Lung (tissue), 12 donors: ENCODE data around the gene FER. TPM values are rescaled to one million over a fixed set of nuclear protein-coding genes. Genes with fewer than 3 reads are reported as not detected.

Experiments
- ATAC-seq: fragments of 200-7000 bp; cut with Tn5 transposase; one replicate; pipeline ENCODE4 v1.9.1; 2020; ENCODE audit warnings: moderate number of reproducible peaks; ENCODE audit not compliant: insufficient read depth, low FRiP score
- DNase-seq, 3 donors: peaks; one replicate each; pipeline ENCODE4 v3.0.0-alpha.2; 2013 to 2017
- H3K27ac ChIP-seq, 2 donors: one replicate each; pipeline ENCODE4 v1.5.1; 2013; ENCODE audit warnings: mild to moderate bottlenecking in 2 of 2, moderate library complexity in 2 of 2, control low read depth in 1 of 2, inconsistent platforms in 1 of 2, low read depth in 1 of 2, low read length in 1 of 2
- H3K27me3 ChIP-seq, 3 donors: one replicate each; pipeline ENCODE4 v1.5.1; 2013; ENCODE audit warnings: low read length in 2 of 3; ENCODE audit not compliant: control insufficient read depth in 3 of 3, insufficient read depth in 3 of 3
- H3K36me3 ChIP-seq, 4 donors: one replicate each; pipeline ENCODE4 v1.5.1; 2013; ENCODE audit warnings: low read length in 4 of 4, mild to moderate bottlenecking in 1 of 4, moderate library complexity in 1 of 4; ENCODE audit not compliant: control insufficient read depth in 4 of 4, insufficient read depth in 4 of 4
- H3K4me1 ChIP-seq, 5 donors: one replicate each; pipeline ENCODE4 v1.5.1; 2013; ENCODE audit warnings: low read length in 5 of 5, mild to moderate bottlenecking in 2 of 5, moderate library complexity in 1 of 5; ENCODE audit not compliant: control insufficient read depth in 5 of 5, insufficient read depth in 5 of 5
- H3K4me3 ChIP-seq: one replicate; pipeline ENCODE4 v1.5.1; 2013; ENCODE audit warnings: mild to moderate bottlenecking, control low read depth, moderate library complexity
- H3K9ac ChIP-seq, 2 donors: one replicate each; pipeline ENCODE4 v1.5.1; 2013; ENCODE audit warnings: low read length in 2 of 2, control low read depth in 1 of 2; ENCODE audit not compliant: insufficient read depth in 1 of 2
- H3K9me3 ChIP-seq, 4 donors: one replicate each; pipeline ENCODE4 v1.5.1; 2013; ENCODE audit warnings: low read length in 3 of 4, mild to moderate bottlenecking in 1 of 4, moderate library complexity in 1 of 4; ENCODE audit not compliant: control insufficient read depth in 4 of 4, insufficient read depth in 3 of 4
- CTCF ChIP-seq: IDR thresholded peaks from 2 replicates; pipeline ENCODE4 v1.5.1; 2012; ENCODE audit warnings: mild to moderate bottlenecking; ENCODE audit errors: control extremely low read depth, extremely low read depth
- WGBS, 2 donors: extraction: QIAGEN DNeasy Blood & Tissue Kit; methylation state at CpG; one replicate each; pipeline ENCODE4 v1.1.7; 2013; 5-methylcytosine and 5-hydroxymethylcytosine counted together
- polyA plus RNA-seq, 2 donors: library from polyadenylated mRNA; stranded (reverse); fragments of 200-250 nt; gene quantifications; one replicate each; pipeline ENCODE4 v1.2.1, GENCODE V29; 2013
- total RNA-seq, 2 donors: library from RNA; depleted of rRNA in 1 of 2; stranded (reverse); fragments of >200 nt in 1 of 2; gene quantifications; one replicate each; pipeline ENCODE4 v1.2.1, GENCODE V29; 2014 to 2021
- donor health status: control.
- donor health status: control.
- donor health status: Bipolar disorder and iron deficiency.
- donor health status: healthy.
- donor health status: DM: yes; HTN: yes; CAD: no.

Gene FER
- total and polyA plus RNA-seq, 4 donors = 2.6 to 88.6 (median 12.2) TPM

- TF ChIP-seq CTCF = no peak
- 85 to 86% methylated on average over 2 of the region's 2 CpGs for WGBS, 2 donors
- ATAC-seq (no peak), DNase-seq (peak; percentile 46 to 93 (median 90))
- peaks cover 0 to 33% (median 3%) of the 10 kb centered on the region in 5 donors for H3K4me1 ChIP-seq
- no peak overlapping the region for H3K27ac ChIP-seq
- H3K4me3 ChIP-seq = no peak overlapping the region
- H3K9ac ChIP-seq = no peak overlapping the region
- no peaks in the 10 kb centered on the region for H3K36me3 ChIP-seq
- H3K27me3 ChIP-seq = no peaks in the 10 kb centered on the region
- H3K9me3 ChIP-seq = no peaks in the 10 kb centered on the region
Observed at GRCh38 chr5:108941746-108942145, 194.0 kb downstream of the FER start.

GRCh38 chr5:108942701-108943100 lies 195.0 kb downstream of the FER start:
- H3K9me3 ChIP-seq = no peaks in the 10 kb centered on the region
- no peak overlapping the region for H3K4me3 ChIP-seq
- 84 to 91% methylated on average over 1 of the region's 1 CpG for WGBS, 2 donors
- peak in 2 of 3 donors; percentile 66 to 70 for DNase-seq
- H3K36me3 ChIP-seq = no peaks in the 10 kb centered on the region
- H3K27ac ChIP-seq = no peak overlapping the region
- ATAC-seq = no peak
- H3K4me1 ChIP-seq = peaks cover 0 to 33% (median 3%) of the 10 kb centered on the region in 5 donors
- no peak for TF ChIP-seq CTCF
- H3K27me3 ChIP-seq = no peaks in the 10 kb centered on the region
- no peak overlapping the region for H3K9ac ChIP-seq

GRCh38 chr5:108945094-108945493 lies 197.4 kb downstream of the FER start:
- Histone ChIP-seq H3K9ac (no peak overlapping the region), H3K9me3 (no peaks in the 10 kb centered on the region), H3K36me3 (no peaks in the 10 kb centered on the region), H3K27me3 (no peaks in the 10 kb centered on the region), H3K27ac (no peak overlapping the region), H3K4me1 (peaks cover 0 to 33% (median 3%) of the 10 kb centered on the region in 5 donors), H3K4me3 (no peak overlapping the region)
- DNase-seq = no peak
- 76 to 85% methylated on average over 3 of the region's 3 CpGs for WGBS, 2 donors
- no peak for TF ChIP-seq CTCF
- ATAC-seq = no peak

- 87 to 92% methylated on average over 1 of the region's 1 CpG for WGBS, 2 donors
- no peak overlapping the region for H3K9ac ChIP-seq
- H3K36me3 ChIP-seq = no peaks in the 10 kb centered on the region
- DNase-seq = no peak
- no peak for TF ChIP-seq CTCF
- H3K4me1 ChIP-seq = peaks cover 0 to 31% (median 3%) of the 10 kb centered on the region in 5 donors
- H3K4me3 ChIP-seq = no peak overlapping the region
- no peak for ATAC-seq
- no peak overlapping the region for H3K27ac ChIP-seq
- H3K27me3 ChIP-seq = no peaks in the 10 kb centered on the region
- no peaks in the 10 kb centered on the region for H3K9me3 ChIP-seq
Observed at GRCh38 chr5:108946008-108946407, 198.3 kb downstream of the FER start.
